HL-60 (cell line): Measurements from ENCODE around the gene SLC7A1.

Source experiments
- DNase-seq, 2 experiments: peaks; one replicate each; pipeline ENCODE4 v3.0.0-alpha.2; 2010 to 2020; ENCODE audit warnings: low read depth in 1 of 2, low spot score in 1 of 2
- H3K27ac ChIP-seq: fragments of 250-450 bp; sonication (Bioruptor Pico); replicated peaks from 2 replicates; pipeline ENCODE4 v1.5.1; 2020; ENCODE audit warnings: mild to moderate bottlenecking, moderate library complexity
- H3K27me3 ChIP-seq: fragments of 250-450 bp; sonication (Bioruptor Pico); 2 replicates; pipeline ENCODE4 v1.5.1; 2021; ENCODE audit warnings: mild to moderate bottlenecking, moderate library complexity; ENCODE audit not compliant: insufficient read depth, poor library complexity, severe bottlenecking
- H3K4me3 ChIP-seq: replicated peaks from 2 replicates; pipeline ENCODE4 v1.5.1; 2011; ENCODE audit warnings: mild to moderate bottlenecking, control low read depth, low read length; ENCODE audit not compliant: insufficient read depth
- GABPA ChIP-seq: IDR thresholded peaks from 2 replicates; pipeline ENCODE4 v1.6.1; 2012; ENCODE audit warnings: low read depth
- POLR2AphosphoS5 ChIP-seq: IDR thresholded peaks from 2 replicates; pipeline ENCODE4 v1.6.1; 2012; ENCODE audit warnings: low read depth
- SPI1 ChIP-seq: IDR thresholded peaks from 2 replicates; pipeline ENCODE4 v1.6.1; 2012; ENCODE audit warnings: low read depth, mild to moderate bottlenecking, borderline replicate concordance
- TF ChIP-seq, protein P1 (sequence below): IDR thresholded peaks from 2 replicates; pipeline ENCODE4 v1.6.1; 2012; ENCODE audit warnings: low read depth; ENCODE audit not compliant: insufficient replicate concordance
- TF ChIP-seq, protein P2 (sequence below): IDR thresholded peaks from one replicate; pipeline ENCODE4 v1.5.1; 2011; ENCODE audit warnings: low read length, control low read depth, inconsistent platforms; ENCODE audit not compliant: insufficient read depth

Gene SLC7A1

DNA sequence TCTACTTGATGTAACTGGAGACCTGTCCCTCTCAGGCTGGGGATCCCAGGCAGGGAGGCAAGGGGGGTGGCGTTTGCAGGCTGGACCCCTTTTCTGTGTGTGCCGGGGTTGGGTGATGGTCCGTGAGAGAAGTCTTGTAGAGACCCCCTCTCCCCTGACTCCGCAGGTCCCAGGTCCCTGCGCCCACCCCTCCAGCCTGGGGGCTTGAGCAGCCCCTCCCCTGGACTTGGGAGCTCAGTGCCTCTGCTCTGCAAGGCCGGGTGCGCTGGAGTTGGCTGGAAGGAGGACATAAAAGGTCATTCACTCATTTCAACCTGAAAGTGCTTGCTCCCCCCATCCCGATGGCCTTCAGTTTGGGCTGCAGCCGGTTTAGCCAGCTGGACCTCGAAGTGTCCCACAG, 89.5 kb downstream of the SLC7A1 start:
- no peak overlapping the region for H3K27ac ChIP-seq
- no peaks in the 10 kb centered on the region for H3K27me3 ChIP-seq
- H3K4me3 ChIP-seq, result no peak overlapping the region
- DNase-seq, result no peak
- TF ChIP-seq SPI1 (no peak), POLR2AphosphoS5 (no peak), GABPA (no peak)
- TF ChIP-seq, protein P1, sequence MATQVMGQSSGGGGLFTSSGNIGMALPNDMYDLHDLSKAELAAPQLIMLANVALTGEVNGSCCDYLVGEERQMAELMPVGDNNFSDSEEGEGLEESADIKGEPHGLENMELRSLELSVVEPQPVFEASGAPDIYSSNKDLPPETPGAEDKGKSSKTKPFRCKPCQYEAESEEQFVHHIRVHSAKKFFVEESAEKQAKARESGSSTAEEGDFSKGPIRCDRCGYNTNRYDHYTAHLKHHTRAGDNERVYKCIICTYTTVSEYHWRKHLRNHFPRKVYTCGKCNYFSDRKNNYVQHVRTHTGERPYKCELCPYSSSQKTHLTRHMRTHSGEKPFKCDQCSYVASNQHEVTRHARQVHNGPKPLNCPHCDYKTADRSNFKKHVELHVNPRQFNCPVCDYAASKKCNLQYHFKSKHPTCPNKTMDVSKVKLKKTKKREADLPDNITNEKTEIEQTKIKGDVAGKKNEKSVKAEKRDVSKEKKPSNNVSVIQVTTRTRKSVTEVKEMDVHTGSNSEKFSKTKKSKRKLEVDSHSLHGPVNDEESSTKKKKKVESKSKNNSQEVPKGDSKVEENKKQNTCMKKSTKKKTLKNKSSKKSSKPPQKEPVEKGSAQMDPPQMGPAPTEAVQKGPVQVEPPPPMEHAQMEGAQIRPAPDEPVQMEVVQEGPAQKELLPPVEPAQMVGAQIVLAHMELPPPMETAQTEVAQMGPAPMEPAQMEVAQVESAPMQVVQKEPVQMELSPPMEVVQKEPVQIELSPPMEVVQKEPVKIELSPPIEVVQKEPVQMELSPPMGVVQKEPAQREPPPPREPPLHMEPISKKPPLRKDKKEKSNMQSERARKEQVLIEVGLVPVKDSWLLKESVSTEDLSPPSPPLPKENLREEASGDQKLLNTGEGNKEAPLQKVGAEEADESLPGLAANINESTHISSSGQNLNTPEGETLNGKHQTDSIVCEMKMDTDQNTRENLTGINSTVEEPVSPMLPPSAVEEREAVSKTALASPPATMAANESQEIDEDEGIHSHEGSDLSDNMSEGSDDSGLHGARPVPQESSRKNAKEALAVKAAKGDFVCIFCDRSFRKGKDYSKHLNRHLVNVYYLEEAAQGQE, result no peak
- TF ChIP-seq, protein P2, sequence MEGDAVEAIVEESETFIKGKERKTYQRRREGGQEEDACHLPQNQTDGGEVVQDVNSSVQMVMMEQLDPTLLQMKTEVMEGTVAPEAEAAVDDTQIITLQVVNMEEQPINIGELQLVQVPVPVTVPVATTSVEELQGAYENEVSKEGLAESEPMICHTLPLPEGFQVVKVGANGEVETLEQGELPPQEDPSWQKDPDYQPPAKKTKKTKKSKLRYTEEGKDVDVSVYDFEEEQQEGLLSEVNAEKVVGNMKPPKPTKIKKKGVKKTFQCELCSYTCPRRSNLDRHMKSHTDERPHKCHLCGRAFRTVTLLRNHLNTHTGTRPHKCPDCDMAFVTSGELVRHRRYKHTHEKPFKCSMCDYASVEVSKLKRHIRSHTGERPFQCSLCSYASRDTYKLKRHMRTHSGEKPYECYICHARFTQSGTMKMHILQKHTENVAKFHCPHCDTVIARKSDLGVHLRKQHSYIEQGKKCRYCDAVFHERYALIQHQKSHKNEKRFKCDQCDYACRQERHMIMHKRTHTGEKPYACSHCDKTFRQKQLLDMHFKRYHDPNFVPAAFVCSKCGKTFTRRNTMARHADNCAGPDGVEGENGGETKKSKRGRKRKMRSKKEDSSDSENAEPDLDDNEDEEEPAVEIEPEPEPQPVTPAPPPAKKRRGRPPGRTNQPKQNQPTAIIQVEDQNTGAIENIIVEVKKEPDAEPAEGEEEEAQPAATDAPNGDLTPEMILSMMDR, result no peak

DNA sequence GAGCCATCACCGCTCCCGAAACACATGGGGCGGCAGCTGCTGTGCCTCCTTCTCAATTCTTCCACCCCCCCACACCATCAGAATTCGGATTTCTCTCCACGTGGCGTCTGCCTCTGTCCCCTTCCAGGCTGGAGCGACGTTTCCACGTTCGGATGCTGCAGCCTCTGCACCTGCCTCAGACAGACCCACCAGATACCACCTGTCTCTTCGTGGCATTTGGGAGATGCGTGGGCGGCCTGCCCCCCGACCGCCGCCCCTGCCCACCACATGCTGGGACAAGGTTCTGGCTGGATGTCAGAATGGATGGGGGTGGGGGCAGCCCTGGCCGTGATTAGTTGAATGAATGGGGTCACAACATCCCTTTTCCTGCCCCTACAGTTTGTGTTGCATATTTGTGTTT, 90.0 kb downstream of the SLC7A1 start:
- H3K27me3 ChIP-seq, result no peaks in the 10 kb centered on the region
- DNase-seq, result no peak
- no peak for TF ChIP-seq SPI1
- TF ChIP-seq GABPA, result no peak
- H3K27ac ChIP-seq, result no peak overlapping the region
- H3K4me3 ChIP-seq, result no peak overlapping the region

DNA sequence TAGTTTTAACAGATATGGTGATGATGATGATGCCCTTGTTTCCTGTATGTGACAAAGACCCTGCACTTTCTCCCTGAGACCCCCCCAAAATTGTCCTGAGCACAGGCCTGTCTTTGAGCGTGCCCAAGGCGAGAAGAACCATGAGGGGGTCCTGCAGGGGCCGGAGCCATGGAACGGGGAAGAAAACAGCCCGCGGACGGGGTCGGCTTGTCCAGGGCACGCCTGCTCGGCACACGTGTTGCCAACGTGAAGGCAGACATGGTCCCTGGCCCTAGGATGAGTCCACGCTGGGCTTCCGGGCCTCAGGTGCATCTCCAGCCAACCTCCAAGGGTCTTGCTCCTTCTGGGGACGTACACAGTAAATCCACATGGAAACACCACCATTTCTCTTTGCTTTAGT, 90.8 kb downstream of the SLC7A1 start:
- TF ChIP-seq, protein P2, result no peak
- TF ChIP-seq POLR2AphosphoS5 (no peak), SPI1 (no peak), GABPA (no peak)
- TF ChIP-seq, protein P1, result no peak
- no peaks in the 10 kb centered on the region for H3K27me3 ChIP-seq
- DNase-seq, result no peak
- no peak overlapping the region for H3K4me3 ChIP-seq
- no peak overlapping the region for H3K27ac ChIP-seq

DNA sequence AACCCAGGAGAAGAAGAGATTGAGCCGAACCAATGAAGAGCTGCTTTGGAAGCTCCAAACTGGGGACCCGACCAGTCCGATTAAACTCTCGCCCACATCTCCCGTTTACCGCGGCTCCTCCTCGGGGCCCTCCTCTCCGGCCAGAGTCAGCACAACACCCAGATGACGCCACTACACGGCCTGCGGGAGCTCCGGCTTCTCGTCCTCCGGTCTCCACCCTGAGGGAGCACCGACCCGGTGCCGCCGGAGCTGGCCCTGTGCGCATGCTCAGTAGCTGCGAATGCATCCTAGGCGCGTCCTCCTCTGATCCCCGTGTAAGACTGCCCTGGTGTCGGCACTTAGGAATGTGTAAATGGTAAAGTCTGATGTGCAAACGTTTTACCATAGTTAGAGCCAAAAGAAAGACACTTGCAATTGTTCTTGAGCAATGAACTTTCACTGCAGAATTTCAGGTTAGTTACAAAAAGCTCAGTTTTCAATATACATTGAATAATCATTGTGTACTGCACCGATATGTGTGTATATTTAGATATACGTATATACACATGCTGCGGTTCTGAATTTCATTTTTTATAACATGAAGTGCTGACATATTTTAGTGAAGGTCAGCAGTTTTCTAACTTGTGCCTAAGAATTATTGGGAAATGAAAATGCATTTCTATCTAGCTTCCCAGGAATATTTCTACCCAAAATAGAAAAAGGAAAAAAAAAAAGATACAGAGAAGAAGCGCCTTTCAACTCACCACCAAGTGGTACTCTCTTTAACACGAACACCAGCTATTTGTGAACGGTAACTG, 92.2 kb downstream of the SLC7A1 start:
- Histone ChIP-seq H3K4me3 (no peak overlapping the region), H3K27me3 (no peaks in the 10 kb centered on the region), H3K27ac (no peak overlapping the region)
- no peak for DNase-seq
- TF ChIP-seq SPI1 (no peak), GABPA (no peak), POLR2AphosphoS5 (no peak)
- TF ChIP-seq, protein P2, result no peak
- TF ChIP-seq, protein P1, result no peak
